HG02840 (cell line): ENCODE data around the gene MPO.

Experiments
- ATAC-seq: cut with Tn5 transposase; IDR thresholded peaks from one replicate; pipeline ENCODE4 v1.9.1; 2021; ENCODE audit warnings: mild to moderate bottlenecking, moderate library complexity, moderate number of reproducible peaks; ENCODE audit not compliant: unreplicated experiment, low FRiP score

The MPO gene

DNA sequence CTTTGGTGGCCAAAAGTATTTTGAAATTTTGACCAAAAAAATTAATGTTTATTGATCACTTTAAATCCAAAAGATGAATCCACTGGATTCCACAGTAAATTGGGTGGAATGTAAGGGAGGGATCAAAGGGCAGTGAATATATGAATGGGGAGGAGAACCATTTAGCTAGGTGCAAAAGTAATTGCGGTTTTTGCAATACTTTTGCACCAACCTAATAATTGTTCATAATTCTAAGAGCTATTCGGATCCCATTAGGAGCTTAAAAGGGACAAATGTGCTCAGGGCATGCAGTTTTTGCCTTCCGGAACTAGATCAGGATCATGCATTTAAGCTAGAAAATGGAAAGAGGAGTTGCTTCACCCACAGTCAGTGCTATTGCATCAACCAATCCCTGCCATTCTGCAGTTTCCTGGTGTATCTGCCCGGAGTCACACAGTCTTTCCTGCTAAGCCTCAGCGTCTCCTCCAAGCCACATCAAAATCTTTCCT is 42.5 kb downstream of the MPO start, which contains the start of gene LPO:
TSS of gene LPO (plus strand) at position 438 of the 488 bp plus-strand sequence. CDS start 4,396 bp downstream, outside the sequence.
- ATAC-seq, result no peak

DNA sequence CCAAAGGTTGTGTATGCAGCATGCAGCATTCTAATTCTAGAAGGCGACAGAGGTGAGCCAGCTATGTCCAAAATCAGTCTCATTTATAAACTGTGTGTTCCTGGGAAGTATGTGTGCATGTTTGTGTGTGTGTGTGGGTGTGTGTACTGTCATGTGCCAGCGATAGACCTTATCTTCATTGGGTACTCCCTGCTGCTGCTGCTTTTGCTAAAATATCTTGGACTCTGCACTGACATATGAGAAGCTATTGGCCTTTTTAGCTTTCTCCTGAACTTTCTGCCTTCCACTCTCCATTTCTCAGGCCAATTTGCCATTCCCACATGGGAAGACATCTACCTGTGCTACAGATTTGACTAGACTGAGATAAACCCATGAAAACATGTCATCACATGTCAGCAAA is 44.3 kb downstream of the MPO start:
- ATAC-seq, result no peak

DNA sequence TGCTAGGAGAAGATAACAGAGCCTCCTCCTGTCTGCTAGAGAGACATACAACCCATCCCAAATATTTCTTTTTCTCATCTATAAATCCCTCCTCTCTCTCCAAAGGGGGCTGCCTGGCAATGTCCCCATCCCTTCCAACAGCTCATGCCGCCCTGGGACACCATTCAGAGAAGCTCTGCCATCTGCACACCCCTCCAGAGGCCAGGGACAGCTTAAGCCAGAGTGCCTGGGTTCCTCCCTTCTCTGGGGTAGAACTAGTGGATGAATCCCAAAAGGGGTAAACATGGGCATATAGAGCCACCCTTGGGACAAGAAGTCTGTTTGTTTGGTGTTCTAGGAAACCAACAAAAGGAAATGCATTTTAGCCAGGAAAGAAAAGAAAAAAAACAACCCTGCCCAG is 44.9 kb downstream of the MPO start:
- no peak for ATAC-seq

DNA sequence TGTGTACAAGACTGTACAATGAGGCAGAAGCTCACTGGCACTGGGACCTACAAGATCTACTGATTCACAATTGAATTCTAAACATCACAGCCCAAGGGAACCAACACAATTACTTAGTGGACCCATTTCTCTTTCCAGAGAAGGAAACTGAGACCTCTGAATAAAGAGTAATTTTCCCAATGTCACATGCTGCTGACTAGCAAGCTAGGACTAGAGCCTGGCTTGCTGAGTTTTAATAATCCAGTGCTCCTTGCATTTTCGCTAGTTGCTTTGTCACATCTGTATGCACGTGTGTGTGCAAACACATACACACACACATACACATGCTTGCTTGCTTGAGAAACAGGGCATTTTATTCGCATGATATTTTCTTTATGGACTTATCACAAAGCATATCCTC is 46.2 kb downstream of the MPO start:
- ATAC-seq, result no peak

DNA sequence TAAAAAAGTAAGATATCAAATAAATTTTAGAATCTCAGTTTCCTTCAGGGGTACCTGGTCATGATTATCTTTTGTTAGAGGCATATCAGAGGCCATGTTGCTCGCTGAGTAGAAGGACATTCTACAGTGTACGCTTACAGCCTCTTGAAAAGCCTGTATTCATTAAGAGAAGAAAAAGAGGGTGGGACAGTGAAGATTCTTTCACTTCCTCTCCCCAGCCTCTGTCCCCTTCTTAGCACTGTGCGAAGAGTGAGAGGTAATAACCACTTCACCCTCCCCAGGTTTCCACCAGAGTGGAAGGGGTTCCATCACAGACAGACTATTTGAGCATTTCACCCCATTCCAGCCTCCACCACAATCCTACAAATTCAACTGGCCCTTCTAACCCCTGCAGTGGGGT is 47.2 kb downstream of the MPO start:
- ATAC-seq, result no peak

DNA sequence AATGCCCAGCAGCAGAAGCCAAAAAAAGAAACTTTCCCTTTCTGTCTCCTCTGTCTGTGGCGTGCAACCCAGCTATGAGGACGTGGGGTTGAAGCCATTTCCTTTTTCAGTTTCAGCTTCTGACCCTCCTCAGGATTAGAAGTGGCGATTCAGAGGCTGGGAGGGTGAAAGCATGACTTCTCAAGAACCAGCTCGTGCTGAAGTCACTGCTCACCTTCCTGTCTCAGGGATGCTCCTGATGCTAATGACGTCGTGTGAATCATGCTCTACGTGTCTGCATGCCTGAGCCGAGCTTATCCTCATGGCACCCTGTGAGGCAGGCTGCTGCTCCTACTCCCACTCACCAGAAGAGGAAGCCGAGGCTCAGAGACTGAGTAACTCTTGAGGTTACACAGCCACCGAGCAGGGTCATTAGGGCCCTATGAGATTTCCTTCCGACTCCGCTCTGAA is 48.0 kb downstream of the MPO start:
- ATAC-seq, result no peak

DNA sequence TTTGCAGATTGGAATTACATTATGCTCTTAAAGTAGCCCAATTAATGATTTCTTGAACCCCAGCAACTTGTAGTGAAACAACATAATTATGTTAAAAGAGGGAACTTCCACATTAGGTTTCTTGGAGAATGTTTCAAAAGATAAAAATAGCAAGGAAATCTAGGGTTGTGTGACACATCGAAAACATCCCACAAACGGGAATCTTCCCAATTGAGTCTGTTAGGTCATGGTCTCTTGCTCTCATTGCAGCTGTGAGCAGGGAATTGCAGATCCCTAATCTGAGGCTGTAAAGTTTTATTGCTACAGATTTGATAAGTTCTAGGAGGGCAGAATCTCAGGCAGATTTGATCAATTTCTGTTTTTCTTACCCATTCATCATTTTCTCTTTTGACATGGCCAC is 49.1 kb downstream of the MPO start:
- ATAC-seq, result no peak

DNA sequence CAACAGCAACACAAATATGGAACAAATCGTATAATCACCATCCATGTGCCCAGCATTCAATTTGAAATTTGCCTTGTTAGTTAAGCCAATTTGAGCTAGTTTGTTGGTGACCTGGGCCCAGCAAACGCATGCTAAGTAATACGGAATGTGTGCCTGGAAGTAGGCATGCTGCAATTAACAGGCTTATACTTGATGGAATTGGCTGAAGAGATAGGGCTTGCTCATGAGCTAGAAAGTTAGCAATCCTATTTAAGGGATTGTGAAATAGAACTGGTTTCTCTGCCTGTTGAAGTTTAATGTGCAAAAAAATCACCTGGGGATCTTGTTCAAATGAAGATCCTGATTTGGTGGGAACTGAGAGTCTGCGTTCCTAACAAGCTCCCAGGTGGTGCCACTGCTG is 50.9 kb downstream of the MPO start:
- ATAC-seq, result no peak

DNA sequence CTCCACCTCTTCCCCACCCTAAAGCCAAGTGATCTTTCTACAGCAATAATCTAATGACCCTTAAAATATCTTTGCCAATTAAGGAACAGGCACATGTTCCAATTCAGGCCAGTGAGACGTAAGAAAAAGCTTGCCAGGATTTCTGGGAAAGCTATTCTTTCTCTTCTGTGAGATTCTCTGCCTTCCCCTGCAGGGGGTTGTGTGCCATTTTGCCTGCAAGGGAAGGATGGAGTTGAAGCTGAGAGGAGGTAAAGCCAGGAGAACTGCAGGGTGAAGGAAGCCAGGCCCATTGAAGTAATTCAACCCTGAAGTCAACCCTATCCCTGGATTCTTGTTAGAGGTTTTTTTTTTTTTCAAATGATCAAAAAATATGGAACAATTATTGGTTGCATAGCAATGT is 51.4 kb downstream of the MPO start:
- no peak for ATAC-seq

DNA sequence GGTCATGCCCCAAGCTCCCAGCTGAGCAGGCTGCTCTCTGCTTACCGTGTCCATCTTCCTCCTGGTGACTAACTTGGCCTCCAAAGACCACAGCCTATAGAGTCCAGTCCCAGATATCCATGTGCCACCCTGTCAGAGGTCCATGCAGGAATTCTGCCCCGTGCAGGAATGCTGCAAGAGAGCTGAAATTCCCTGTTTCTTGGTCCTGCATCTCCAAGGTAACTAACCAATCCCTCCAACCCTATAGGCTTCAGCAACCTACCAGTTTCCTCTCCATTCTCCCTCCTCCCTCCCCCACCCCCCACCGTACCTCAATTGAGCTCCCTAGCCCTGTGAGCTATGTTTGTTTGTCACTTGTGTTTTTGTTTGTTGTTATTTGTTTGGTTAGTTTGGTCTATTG is 52.1 kb downstream of the MPO start:
- no peak for ATAC-seq

DNA sequence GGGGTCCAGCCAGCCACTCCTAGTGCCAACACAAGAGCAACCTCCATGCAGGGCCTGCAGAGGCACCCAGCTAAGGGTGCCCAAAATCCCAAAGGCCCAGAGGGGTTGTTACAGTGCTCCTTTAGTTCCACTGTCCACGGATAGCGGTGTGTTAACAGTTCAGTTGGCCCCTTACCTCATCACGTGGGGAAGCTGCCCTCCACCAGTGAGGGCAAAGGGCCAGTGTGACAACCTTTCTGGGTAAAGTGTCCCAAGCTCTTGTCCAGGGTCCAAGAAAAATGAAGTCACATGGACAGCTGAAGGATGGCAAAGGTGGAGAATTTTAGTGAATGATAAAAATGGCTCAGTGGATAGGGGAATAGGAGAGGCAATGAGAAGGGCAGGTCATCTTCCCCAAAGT is 53.0 kb downstream of the MPO start:
- ATAC-seq, result no peak

DNA sequence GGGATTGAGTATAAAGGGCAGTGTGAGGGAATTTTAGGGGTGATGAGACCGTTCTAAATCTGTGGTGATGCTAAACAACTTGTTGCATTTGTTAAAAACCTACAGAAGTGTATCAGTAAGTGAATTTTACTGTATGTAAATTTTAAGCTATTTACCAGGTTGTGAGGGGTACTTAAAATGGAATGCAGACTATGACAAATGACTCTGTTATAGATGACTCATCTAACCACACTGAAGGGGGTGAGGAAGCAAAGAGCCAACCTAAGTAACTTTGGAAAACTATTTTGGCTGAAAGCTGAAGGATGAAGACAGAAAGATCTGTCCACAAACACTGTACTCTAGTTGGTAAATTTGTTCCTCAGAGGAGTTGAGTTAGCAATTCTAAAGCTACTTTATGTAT is 56.4 kb downstream of the MPO start:
- ATAC-seq, result no peak
